ENCODE data around the gene ARSB. TPM values are rescaled to one million over a fixed set of nuclear protein-coding genes. Genes with fewer than 3 reads are reported as not detected.

The ARSB gene
- total and polyA plus RNA-seq, 2 donors (not counting 1 experiment from before 2014, with no cell fraction given), result 10.1 to 27.7 TPM

GRCh38 chr5:78773655-78774054, 211.5 kb downstream of the ARSB start:
- no peaks in the 10 kb centered on the region for H3K36me3 ChIP-seq (ENCODE audit: control insufficient read depth, insufficient read depth, low read length)
- H2AFZ ChIP-seq (ENCODE audit: low read length), result no peak overlapping the region
- no peak overlapping the region for H3K4me3 ChIP-seq (replicated peaks in 1 of 4; ENCODE audit: control extremely low read depth in 1 of 4, insufficient read depth in 1 of 4, low read depth in 3 of 4, low read length in 4 of 4)
- no peaks in the 10 kb centered on the region for H3K9me3 ChIP-seq (ENCODE audit: control insufficient read depth, insufficient read depth, low read depth, low read length)
- peaks cover 3% of the 10 kb centered on the region for H3K4me1 ChIP-seq (ENCODE audit: control insufficient read depth, extremely low read depth, insufficient read depth, low read length)
- no peaks in the 10 kb centered on the region for H3K79me2 ChIP-seq (ENCODE audit: control insufficient read depth, insufficient read depth, low read length)
- TF ChIP-seq CTCF (conservative IDR thresholded peaks at IDR 0.05 in 1 of 2, IDR thresholded peaks at IDR 0.05 in 1 of 2; ENCODE audit: low read depth in 1 of 2, low read length in 2 of 2), result no peak
- TF ChIP-seq EZH2 (IDR thresholded peaks at IDR 0.05; ENCODE audit: low read length, missing control alignments), result no peak
- no peak for DNase-seq (ENCODE audit: low read depth in 2 of 2)
- H3K9ac ChIP-seq (ENCODE audit: insufficient read depth, low read length), result no peak overlapping the region
- H3K27ac ChIP-seq (ENCODE audit: insufficient read depth, low read length), result no peak overlapping the region
- H3K4me2 ChIP-seq (ENCODE audit: extremely low read depth, insufficient read depth, low read length), result no peak overlapping the region
- H4K20me1 ChIP-seq (ENCODE audit: control insufficient read depth, extremely low read depth, insufficient read depth, low read length), result no peaks in the 10 kb centered on the region
- H3K27me3 ChIP-seq (ENCODE audit: control insufficient read depth, insufficient read depth, low read length), result no peaks in the 10 kb centered on the region

GRCh38 chr5:78771260-78772205, 213.6 kb downstream of the ARSB start:
- Histone ChIP-seq H3K4me3 (replicated peaks in 1 of 4; ENCODE audit: control extremely low read depth in 1 of 4, insufficient read depth in 1 of 4, low read depth in 3 of 4, low read length in 4 of 4) (no peak overlapping the region), H3K27ac (ENCODE audit: insufficient read depth, low read length) (no peak overlapping the region), H4K20me1 (ENCODE audit: control insufficient read depth, extremely low read depth, insufficient read depth, low read length) (no peaks in the 10 kb centered on the region), H3K4me1 (ENCODE audit: control insufficient read depth, extremely low read depth, insufficient read depth, low read length) (no peaks in the 10 kb centered on the region), H2AFZ (ENCODE audit: low read length) (no peak overlapping the region), H3K9me3 (ENCODE audit: control insufficient read depth, insufficient read depth, low read depth, low read length) (no peaks in the 10 kb centered on the region), H3K4me2 (ENCODE audit: extremely low read depth, insufficient read depth, low read length) (no peak overlapping the region), H3K36me3 (ENCODE audit: control insufficient read depth, insufficient read depth, low read length) (no peaks in the 10 kb centered on the region), H3K9ac (ENCODE audit: insufficient read depth, low read length) (no peak overlapping the region), H3K79me2 (ENCODE audit: control insufficient read depth, insufficient read depth, low read length) (no peaks in the 10 kb centered on the region), H3K27me3 (ENCODE audit: control insufficient read depth, insufficient read depth, low read length) (no peaks in the 10 kb centered on the region)
- DNase-seq (ENCODE audit: low read depth in 2 of 2), result no peak
- no peak for TF ChIP-seq CTCF (conservative IDR thresholded peaks at IDR 0.05 in 1 of 2, IDR thresholded peaks at IDR 0.05 in 1 of 2; ENCODE audit: low read depth in 1 of 2, low read length in 2 of 2)
- TF ChIP-seq EZH2 (IDR thresholded peaks at IDR 0.05; ENCODE audit: low read length, missing control alignments), result no peak

GRCh38 chr5:78768781-78769380, 216.2 kb downstream of the ARSB start:
- no peak for DNase-seq (ENCODE audit: low read depth in 2 of 2)
- H3K27me3 ChIP-seq (ENCODE audit: control insufficient read depth, insufficient read depth, low read length), result peaks cover 17% of the 10 kb centered on the region
- no peaks in the 10 kb centered on the region for H3K79me2 ChIP-seq (ENCODE audit: control insufficient read depth, insufficient read depth, low read length)
- H3K4me2 ChIP-seq (ENCODE audit: extremely low read depth, insufficient read depth, low read length), result no peak overlapping the region
- no peak overlapping the region for H2AFZ ChIP-seq (ENCODE audit: low read length)
- no peaks in the 10 kb centered on the region for H3K4me1 ChIP-seq (ENCODE audit: control insufficient read depth, extremely low read depth, insufficient read depth, low read length)
- H3K27ac ChIP-seq (ENCODE audit: insufficient read depth, low read length), result no peak overlapping the region
- no peak overlapping the region for H3K4me3 ChIP-seq (replicated peaks in 1 of 4; ENCODE audit: control extremely low read depth in 1 of 4, insufficient read depth in 1 of 4, low read depth in 3 of 4, low read length in 4 of 4)
- no peak overlapping the region for H3K9ac ChIP-seq (ENCODE audit: insufficient read depth, low read length)
- no peaks in the 10 kb centered on the region for H3K36me3 ChIP-seq (ENCODE audit: control insufficient read depth, insufficient read depth, low read length)
- H3K9me3 ChIP-seq (ENCODE audit: control insufficient read depth, insufficient read depth, low read depth, low read length), result no peaks in the 10 kb centered on the region
- H4K20me1 ChIP-seq (ENCODE audit: control insufficient read depth, extremely low read depth, insufficient read depth, low read length), result no peaks in the 10 kb centered on the region
- TF ChIP-seq CTCF (conservative IDR thresholded peaks at IDR 0.05 in 1 of 2, IDR thresholded peaks at IDR 0.05 in 1 of 2; ENCODE audit: low read depth in 1 of 2, low read length in 2 of 2), result no peak
- TF ChIP-seq EZH2 (IDR thresholded peaks at IDR 0.05; ENCODE audit: low read length, missing control alignments), result no peak
